ENCODE results near the gene SDHAF2. TPM values are rescaled to one million over a fixed set of nuclear protein-coding genes. Genes with fewer than 3 reads are reported as not detected.

SDHAF2 gene
- total and polyA plus RNA-seq, 2 of the 13 experiments (the other 11 are each of a cell fraction or from before 2014, with no cell fraction given) = 44.2 to 70.4 TPM

DNA sequence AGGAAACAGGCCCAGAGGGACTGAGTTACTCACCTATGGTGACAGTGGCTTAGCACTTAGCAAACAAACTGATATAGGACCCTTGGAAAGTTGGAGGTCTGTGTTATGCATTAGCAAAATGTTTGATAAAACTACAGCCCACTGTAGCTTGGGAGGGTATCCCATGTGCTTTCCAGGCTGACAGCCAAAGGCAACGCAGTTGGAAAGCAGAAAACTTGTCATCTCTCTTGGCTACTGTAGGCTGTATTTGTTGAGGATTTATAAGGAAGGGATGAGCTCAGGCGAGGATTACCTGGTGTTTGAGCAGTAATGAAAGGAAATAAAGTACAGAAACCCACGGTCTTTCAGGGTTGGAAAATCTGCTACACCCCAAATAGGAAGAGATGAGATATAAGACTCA, 23.8 kb downstream of the SDHAF2 start (continued):
- TF ChIP-seq AGO2 (optimal IDR thresholded peaks at IDR 0.05; ENCODE audit: low read depth, low read length) = no peak
- no peak for TF ChIP-seq SP2 (CRISPR knock-in tag; IDR thresholded peaks at IDR 0.05)
- TF ChIP-seq, protein P1, sequence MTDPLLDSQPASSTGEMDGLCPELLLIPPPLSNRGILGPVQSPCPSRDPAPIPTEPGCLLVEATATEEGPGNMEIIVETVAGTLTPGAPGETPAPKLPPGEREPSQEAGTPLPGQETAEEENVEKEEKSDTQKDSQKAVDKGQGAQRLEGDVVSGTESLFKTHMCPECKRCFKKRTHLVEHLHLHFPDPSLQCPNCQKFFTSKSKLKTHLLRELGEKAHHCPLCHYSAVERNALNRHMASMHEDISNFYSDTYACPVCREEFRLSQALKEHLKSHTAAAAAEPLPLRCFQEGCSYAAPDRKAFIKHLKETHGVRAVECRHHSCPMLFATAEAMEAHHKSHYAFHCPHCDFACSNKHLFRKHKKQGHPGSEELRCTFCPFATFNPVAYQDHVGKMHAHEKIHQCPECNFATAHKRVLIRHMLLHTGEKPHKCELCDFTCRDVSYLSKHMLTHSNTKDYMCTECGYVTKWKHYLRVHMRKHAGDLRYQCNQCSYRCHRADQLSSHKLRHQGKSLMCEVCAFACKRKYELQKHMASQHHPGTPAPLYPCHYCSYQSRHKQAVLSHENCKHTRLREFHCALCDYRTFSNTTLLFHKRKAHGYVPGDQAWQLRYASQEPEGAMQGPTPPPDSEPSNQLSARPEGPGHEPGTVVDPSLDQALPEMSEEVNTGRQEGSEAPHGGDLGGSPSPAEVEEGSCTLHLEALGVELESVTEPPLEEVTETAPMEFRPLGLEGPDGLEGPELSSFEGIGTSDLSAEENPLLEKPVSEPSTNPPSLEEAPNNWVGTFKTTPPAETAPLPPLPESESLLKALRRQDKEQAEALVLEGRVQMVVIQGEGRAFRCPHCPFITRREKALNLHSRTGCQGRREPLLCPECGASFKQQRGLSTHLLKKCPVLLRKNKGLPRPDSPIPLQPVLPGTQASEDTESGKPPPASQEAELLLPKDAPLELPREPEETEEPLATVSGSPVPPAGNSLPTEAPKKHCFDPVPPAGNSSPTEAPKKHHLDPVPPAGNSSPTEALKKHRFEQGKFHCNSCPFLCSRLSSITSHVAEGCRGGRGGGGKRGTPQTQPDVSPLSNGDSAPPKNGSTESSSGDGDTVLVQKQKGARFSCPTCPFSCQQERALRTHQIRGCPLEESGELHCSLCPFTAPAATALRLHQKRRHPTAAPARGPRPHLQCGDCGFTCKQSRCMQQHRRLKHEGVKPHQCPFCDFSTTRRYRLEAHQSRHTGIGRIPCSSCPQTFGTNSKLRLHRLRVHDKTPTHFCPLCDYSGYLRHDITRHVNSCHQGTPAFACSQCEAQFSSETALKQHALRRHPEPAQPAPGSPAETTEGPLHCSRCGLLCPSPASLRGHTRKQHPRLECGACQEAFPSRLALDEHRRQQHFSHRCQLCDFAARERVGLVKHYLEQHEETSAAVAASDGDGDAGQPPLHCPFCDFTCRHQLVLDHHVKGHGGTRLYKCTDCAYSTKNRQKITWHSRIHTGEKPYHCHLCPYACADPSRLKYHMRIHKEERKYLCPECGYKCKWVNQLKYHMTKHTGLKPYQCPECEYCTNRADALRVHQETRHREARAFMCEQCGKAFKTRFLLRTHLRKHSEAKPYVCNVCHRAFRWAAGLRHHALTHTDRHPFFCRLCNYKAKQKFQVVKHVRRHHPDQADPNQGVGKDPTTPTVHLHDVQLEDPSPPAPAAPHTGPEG (CRISPR knock-in tag; IDR thresholded peaks at IDR 0.05) = no peak
- no peak for TF ChIP-seq ZSCAN29 (CRISPR knock-in tag; conservative IDR thresholded peaks at IDR 0.05)

DNA sequence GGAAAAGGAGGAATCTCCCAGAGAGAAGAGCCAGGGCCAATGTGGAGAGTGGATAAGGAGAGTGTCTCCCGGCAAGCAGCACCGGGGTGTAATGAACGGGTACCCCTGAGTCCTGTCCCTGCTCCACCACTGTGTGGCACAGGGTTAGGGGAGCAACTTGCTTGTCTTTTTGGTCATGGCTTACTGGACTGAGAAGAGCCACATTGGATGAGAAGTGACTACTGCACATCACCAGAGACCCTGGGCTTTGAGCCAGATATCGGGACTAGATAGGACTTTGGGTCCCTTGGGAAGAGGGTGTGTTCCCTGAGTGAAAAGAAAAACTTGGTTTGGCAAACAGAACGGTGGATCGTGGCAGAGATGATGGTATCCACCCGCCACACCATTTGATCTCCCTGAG, 24.6 kb downstream of the SDHAF2 start:
- no peak for FAIRE-seq
- in situ Hi-C loops (cut with HindIII; ENCODE audit: extremely low pct_ligation_motif_present, low pct_unique_long_range_greater_than_20kb) = no loop called here
- POLR2A ChIA-PET = no interaction called here

More for the DNA sequence above, 24.6 kb downstream of the SDHAF2 start:
- BruUV-seq (replicated peaks) = no TSS peak
- H2AFZ ChIP-seq (ENCODE audit: low read length) = no peak overlapping the region
- no peaks in the 10 kb centered on the region for H3K9me3 ChIP-seq (ENCODE audit: low read length)
- no peak overlapping the region for H3K27ac ChIP-seq (ENCODE audit: extremely low read length, insufficient read depth, low read length)
- H3K9ac ChIP-seq (ENCODE audit: insufficient read depth, low read depth, low read length) = no peak overlapping the region
- H4K20me1 ChIP-seq (ENCODE audit: insufficient read depth, low read length) = no peaks in the 10 kb centered on the region
- H3K4me1 ChIP-seq (ENCODE audit: insufficient read depth, low read length) = no peaks in the 10 kb centered on the region
- ATAC-seq (no peak), DNase-seq (ENCODE audit: low spot score) (no peak)
- WGBS (ENCODE audit: low lambda C conversion rate) = 89% methylated on average over 7 of the region's 7 CpGs
- intact Hi-C loops (cut with micrococcal nuclease; ENCODE audit: unreplicated experiment) = no loop called here
- H3K27me3 ChIP-seq (ENCODE audit: control insufficient read depth in 1 of 2, insufficient read depth in 2 of 2, low read length in 2 of 2) = no peaks in the 10 kb centered on the region
- H3K4me2 ChIP-seq (ENCODE audit: low read depth, low read length) = no peak overlapping the region
- CTCF ChIA-PET (ENCODE audit: low intra/inter-chr PET ratio, low total read pairs) = no interaction called here
- H3K36me3 ChIP-seq (replicated peaks in 1 of 2; ENCODE audit: control insufficient read depth in 1 of 2, insufficient read depth in 2 of 2, low read length in 2 of 2) = peaks cover 1 to 3% of the 10 kb centered on the region in 2 experiments; a peak in 3 of 5 replicates
- H3K4me3 ChIP-seq (replicated peaks in 1 of 3; ENCODE audit: insufficient read depth in 1 of 3, low read depth in 2 of 3, low read length in 3 of 3) = no peak overlapping the region
- no peaks in the 10 kb centered on the region for H3K79me2 ChIP-seq (ENCODE audit: insufficient read depth, low read length)
- TF ChIP-seq ZNF263 (CRISPR knock-in tag; IDR thresholded peaks at IDR 0.05) (no peak), BHLHE40 (IDR thresholded peaks at IDR 0.05; ENCODE audit: low read length) (no peak), KAT2B (IDR thresholded peaks at IDR 0.05; ENCODE audit: borderline replicate concordance, low read depth, low read length) (no peak), THAP11 (CRISPR knock-in tag; IDR thresholded peaks at IDR 0.05) (no peak), YY1 (IDR thresholded peaks at IDR 0.05; ENCODE audit: insufficient read depth, insufficient replicate concordance, low read depth, low read length) (no peak), ZSCAN22 (CRISPR knock-in tag; IDR thresholded peaks at IDR 0.05) (no peak)
- TF ChIP-seq, protein P2, sequence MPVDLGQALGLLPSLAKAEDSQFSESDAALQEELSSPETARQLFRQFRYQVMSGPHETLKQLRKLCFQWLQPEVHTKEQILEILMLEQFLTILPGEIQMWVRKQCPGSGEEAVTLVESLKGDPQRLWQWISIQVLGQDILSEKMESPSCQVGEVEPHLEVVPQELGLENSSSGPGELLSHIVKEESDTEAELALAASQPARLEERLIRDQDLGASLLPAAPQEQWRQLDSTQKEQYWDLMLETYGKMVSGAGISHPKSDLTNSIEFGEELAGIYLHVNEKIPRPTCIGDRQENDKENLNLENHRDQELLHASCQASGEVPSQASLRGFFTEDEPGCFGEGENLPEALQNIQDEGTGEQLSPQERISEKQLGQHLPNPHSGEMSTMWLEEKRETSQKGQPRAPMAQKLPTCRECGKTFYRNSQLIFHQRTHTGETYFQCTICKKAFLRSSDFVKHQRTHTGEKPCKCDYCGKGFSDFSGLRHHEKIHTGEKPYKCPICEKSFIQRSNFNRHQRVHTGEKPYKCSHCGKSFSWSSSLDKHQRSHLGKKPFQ (CRISPR knock-in tag; IDR thresholded peaks at IDR 0.05; ENCODE audit: insufficient replicate concordance) = no peak
